ENCODE data around the gene FBXL15. TPM values are rescaled to one million over a fixed set of nuclear protein-coding genes. Genes with fewer than 3 reads are reported as not detected.

The FBXL15 gene
- total and polyA plus RNA-seq, 10 donors: 16.7 to 28.7 (median 23.0) TPM

DNA sequence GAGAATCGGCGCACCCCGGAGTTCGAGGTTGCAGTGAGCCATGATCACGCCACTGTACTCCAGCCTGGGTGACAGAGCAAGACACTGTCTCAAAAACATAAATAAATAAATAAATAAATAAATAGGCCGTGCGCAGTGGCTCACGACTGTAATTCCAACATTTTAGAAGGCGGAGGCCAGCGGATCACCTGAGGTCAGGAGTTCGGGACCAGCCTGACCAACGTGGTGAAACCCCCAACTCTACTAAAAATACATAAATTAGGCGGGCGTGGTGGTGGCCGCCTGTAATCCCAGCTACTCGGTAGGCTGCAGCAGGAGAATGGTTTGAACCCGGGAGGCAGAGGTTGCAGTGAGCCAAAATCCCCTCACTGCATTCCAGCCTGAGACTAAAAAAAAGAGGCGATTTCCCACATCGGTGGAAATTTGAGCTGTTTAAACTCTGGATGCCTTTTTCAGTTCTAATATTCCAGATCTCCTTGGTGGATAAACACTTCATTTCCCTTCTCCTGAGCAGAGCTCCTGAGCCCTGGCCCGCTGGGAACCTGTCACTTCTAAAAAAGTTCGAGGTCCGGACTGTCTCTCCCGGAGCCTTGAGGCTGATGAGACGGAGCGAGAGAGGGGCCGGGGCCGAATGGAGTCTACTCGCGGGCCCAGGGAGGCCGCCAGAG is 27.1 kb upstream of the FBXL15 start:
- Histone ChIP-seq H3K4me3 (peak overlapping the region; percentile 67 to 95 (median 84)), H3K36me3 (peaks cover 0 to 23% (median 21%) of the 10 kb centered on the region in 6 donors), H3K27ac (peak overlapping the region; percentile 88 to 100 (median 99)), H3K9me3 (no peaks in the 10 kb centered on the region), H3K27me3 (replicated peaks in 1 of 7) (no peaks in the 10 kb centered on the region), H3K4me1 (peaks cover 23 to 58% (median 38%) of the 10 kb centered on the region in 6 donors)
- intact Hi-C loops (cut with DNase I; ENCODE audit: low total_unique reads): loop anchor here (10.0 kb wide), 2 partner anchors 81 to 191 kb away; no protein-coding TSS in a partner anchor
- peak; percentile 82 for DNase-seq
- TF ChIP-seq, protein P1, sequence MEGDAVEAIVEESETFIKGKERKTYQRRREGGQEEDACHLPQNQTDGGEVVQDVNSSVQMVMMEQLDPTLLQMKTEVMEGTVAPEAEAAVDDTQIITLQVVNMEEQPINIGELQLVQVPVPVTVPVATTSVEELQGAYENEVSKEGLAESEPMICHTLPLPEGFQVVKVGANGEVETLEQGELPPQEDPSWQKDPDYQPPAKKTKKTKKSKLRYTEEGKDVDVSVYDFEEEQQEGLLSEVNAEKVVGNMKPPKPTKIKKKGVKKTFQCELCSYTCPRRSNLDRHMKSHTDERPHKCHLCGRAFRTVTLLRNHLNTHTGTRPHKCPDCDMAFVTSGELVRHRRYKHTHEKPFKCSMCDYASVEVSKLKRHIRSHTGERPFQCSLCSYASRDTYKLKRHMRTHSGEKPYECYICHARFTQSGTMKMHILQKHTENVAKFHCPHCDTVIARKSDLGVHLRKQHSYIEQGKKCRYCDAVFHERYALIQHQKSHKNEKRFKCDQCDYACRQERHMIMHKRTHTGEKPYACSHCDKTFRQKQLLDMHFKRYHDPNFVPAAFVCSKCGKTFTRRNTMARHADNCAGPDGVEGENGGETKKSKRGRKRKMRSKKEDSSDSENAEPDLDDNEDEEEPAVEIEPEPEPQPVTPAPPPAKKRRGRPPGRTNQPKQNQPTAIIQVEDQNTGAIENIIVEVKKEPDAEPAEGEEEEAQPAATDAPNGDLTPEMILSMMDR (IDR thresholded peaks at IDR 0.05 in 8 of 11, conservative IDR thresholded peaks at IDR 0.05 in 3 of 11): peak in 9 of 11 experiments; percentile 95 to 99 (median 98)
- TF ChIP-seq POLR2A (IDR thresholded peaks at IDR 0.05) (no peak), POLR2AphosphoS5 (IDR thresholded peaks at IDR 0.05) (no peak)
- 30 to 36% (median 34%) methylated on average over 29 to 30 of the region's 30 CpGs for WGBS, 5 donors

DNA sequence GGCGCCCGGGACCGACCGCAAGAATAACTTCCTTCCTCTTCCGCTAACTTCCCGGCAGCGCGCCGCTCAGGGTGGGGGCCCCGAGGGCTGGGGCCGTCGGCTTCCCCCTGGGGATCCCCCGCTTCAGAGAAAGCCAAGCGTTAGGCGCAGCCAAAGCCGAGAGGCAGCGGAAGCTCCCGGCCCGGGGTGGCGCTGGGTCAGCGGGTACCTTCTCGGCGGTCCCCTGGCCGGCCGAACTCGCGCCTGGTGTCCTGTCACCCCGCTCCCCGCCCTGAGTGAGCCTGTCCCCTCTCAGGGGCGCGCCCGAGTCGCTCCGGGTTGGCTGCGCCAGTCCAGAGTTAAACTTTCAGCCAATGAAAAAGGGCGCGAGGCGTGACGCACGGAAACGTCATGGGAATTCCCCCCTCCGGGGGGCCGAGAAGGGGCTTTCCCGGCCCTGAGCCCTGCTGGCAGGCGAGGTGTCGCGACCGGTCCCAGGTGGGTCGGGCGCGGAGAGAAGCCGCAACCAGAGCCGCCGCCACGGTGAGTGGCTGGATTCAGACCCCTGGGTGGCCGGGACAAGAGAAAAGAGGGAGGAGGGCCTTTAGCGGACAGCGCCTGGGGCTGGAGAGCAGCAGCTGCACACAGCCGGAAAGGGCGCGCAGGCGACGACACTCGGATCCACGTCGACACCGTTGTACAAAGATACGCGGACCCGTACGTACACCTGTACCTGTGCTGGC is 26.4 kb upstream of the FBXL15 start:
- H3K27me3 ChIP-seq (replicated peaks in 1 of 7): no peaks in the 10 kb centered on the region

DNA sequence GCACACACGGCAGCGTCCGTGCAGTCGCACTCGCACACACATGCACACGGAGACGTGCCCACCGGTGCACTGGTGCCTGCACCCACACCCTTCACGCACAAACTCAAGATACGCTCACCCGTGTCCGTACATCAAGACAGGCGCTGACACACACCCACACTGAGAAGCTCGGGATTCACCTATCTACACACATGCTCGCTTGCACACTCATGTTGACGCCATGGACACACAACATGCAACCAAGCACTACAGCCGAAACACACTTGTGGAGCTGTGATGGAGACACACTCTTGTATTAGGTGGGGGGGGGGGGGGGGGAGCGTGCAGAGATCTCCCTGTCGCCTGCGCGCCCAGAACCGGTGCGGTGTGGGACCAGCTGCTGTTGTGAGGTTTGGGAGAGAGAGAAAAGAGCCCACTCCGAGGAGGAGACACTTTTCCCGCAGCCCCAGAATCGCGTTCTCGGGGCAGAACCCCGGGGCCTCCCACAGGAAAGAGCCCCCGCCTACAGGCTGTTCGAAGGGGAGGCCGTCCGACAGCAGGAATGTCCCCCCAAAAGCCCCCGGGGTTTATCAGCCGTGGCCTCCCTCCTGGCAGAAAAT is 25.7 kb upstream of the FBXL15 start:
- TF ChIP-seq, protein P1 (IDR thresholded peaks at IDR 0.05 in 8 of 11, conservative IDR thresholded peaks at IDR 0.05 in 3 of 11): no peak
- peak in 1 of 3 donors; percentile 4 for TF ChIP-seq POLR2A (IDR thresholded peaks at IDR 0.05)
- intact Hi-C loops (cut with DNase I; ENCODE audit: low total_unique reads): loop anchor here (10.0 kb wide), 2 partner anchors 80 to 190 kb away; no protein-coding TSS in a partner anchor
- DNase-seq: no peak
- H3K4me1 ChIP-seq: peaks cover 32 to 71% (median 52%) of the 10 kb centered on the region in 6 donors
- peaks cover 0 to 31% (median 25%) of the 10 kb centered on the region in 6 donors for H3K36me3 ChIP-seq
- peak overlapping the region; percentile 67 to 95 (median 84) for H3K4me3 ChIP-seq
- H3K9me3 ChIP-seq: no peaks in the 10 kb centered on the region
- no peaks in the 10 kb centered on the region for H3K27me3 ChIP-seq (replicated peaks in 1 of 7)
- 0 to 1% (median 0%) methylated on average over 16 to 35 of the region's 35 CpGs for WGBS, 5 donors
- H3K27ac ChIP-seq: peak overlapping the region; percentile 88 to 100 (median 99)

More for the DNA sequence above, 26.4 kb upstream of the FBXL15 start:
- H3K4me3 ChIP-seq: peak overlapping the region; percentile 67 to 95 (median 84)
- H3K36me3 ChIP-seq: peaks cover 0 to 28% (median 24%) of the 10 kb centered on the region in 6 donors
- peak; percentile 99 for DNase-seq
- TF ChIP-seq POLR2AphosphoS5 (IDR thresholded peaks at IDR 0.05) (peak; percentile 94 to 96 (median 94)), POLR2A (IDR thresholded peaks at IDR 0.05) (peak; percentile 66 to 79 (median 77))
- TF ChIP-seq, protein P1 (IDR thresholded peaks at IDR 0.05 in 8 of 11, conservative IDR thresholded peaks at IDR 0.05 in 3 of 11): peak in 9 of 11 experiments; percentile 14 to 97 (median 57)
- H3K9me3 ChIP-seq: no peaks in the 10 kb centered on the region
- H3K4me1 ChIP-seq: peaks cover 28 to 65% (median 45%) of the 10 kb centered on the region in 6 donors
- H3K27ac ChIP-seq: peak overlapping the region; percentile 88 to 100 (median 99)
- WGBS, 5 donors: 0 to 1% (median 0%) methylated on average over 57 to 71 of the region's 71 CpGs
- intact Hi-C loops (cut with DNase I; ENCODE audit: low total_unique reads): loop anchor here (10.0 kb wide), 2 partner anchors 81 to 191 kb away; no protein-coding TSS in a partner anchor
